Measurements from ENCODE around the gene POP4.
"Not testable (repeated sequence)": the region's sequence is repeated elsewhere in the genome, so short reads cannot be mapped to it uniquely, and the experiment has no call there.

The POP4 gene

GRCh38 chr19:29605653-29606419, at the start of gene POP4:
TSS of gene POP4 (plus strand) at chr19:29606283. CDS start at chr19:29606319, 36 bp downstream.
- TF ChIP-seq CTCF (conservative IDR thresholded peaks at IDR 0.05; ENCODE audit: control insufficient read depth, insufficient read depth, low read depth, low read length), result no peak
- H3K4me3 ChIP-seq (ENCODE audit: control insufficient read depth, low read depth, low read length), result peak within 1 kb of the TSS; percentile 97
- DNase-seq (ENCODE audit: low read depth), result peak; percentile 92

GRCh38 chr19:29559110-29559509, 47.0 kb upstream of the POP4 start:
- not testable (repeated sequence) for H3K4me3 ChIP-seq (ENCODE audit: control insufficient read depth, low read depth, low read length); DNase-seq (ENCODE audit: low read depth)

GRCh38 chr19:29559743-29560142, 46.3 kb upstream of the POP4 start:
- TF ChIP-seq CTCF (conservative IDR thresholded peaks at IDR 0.05; ENCODE audit: control insufficient read depth, insufficient read depth, low read depth, low read length), result no peak
- no peak overlapping the region for H3K4me3 ChIP-seq (ENCODE audit: control insufficient read depth, low read depth, low read length)
- DNase-seq (ENCODE audit: low read depth), result no peak

GRCh38 chr19:29560313-29561075, 45.6 kb upstream of the POP4 start:
- DNase-seq (ENCODE audit: low read depth), result no peak
- H3K4me3 ChIP-seq (ENCODE audit: control insufficient read depth, low read depth, low read length), result no peak overlapping the region
- no peak for TF ChIP-seq CTCF (conservative IDR thresholded peaks at IDR 0.05; ENCODE audit: control insufficient read depth, insufficient read depth, low read depth, low read length)

GRCh38 chr19:29561601-29562000, 44.5 kb upstream of the POP4 start:
- no peak overlapping the region for H3K4me3 ChIP-seq (ENCODE audit: control insufficient read depth, low read depth, low read length)
- TF ChIP-seq CTCF (conservative IDR thresholded peaks at IDR 0.05; ENCODE audit: control insufficient read depth, insufficient read depth, low read depth, low read length), result no peak
- DNase-seq (ENCODE audit: low read depth), result no peak

GRCh38 chr19:29562299-29563297, 43.5 kb upstream of the POP4 start:
- DNase-seq (ENCODE audit: low read depth), result no peak
- TF ChIP-seq CTCF (conservative IDR thresholded peaks at IDR 0.05; ENCODE audit: control insufficient read depth, insufficient read depth, low read depth, low read length), result no peak
- no peak overlapping the region for H3K4me3 ChIP-seq (ENCODE audit: control insufficient read depth, low read depth, low read length)
